Activated T-helper 1 cell treated with anti-CD3 and anti-CD28 coated beads, Interleukin-2, amount 50 U/mL, for 16 hours (primary cell): Measurements from ENCODE around the gene EPB41L5.

Experiments used
- DNase-seq, 2 donors: peaks; one replicate each; pipeline ENCODE4 v3.0.0-alpha.2; 2020; ENCODE audit warnings: low read depth in 1 of 2, low spot score in 1 of 2

EPB41L5 gene

GRCh38 chr2:120224735-120225548 lies 212.1 kb downstream of the EPB41L5 start:
- no peak for DNase-seq

GRCh38 chr2:120225549-120226065 lies 212.7 kb downstream of the EPB41L5 start:
- DNase-seq = no peak

GRCh38 chr2:120226316-120226715 lies 213.4 kb downstream of the EPB41L5 start:
- no peak for DNase-seq

GRCh38 chr2:120227111-120227991 lies 214.5 kb downstream of the EPB41L5 start:
- DNase-seq = no peak

- DNase-seq = no peak
Measured at GRCh38 chr2:120228503-120228902, 215.6 kb downstream of the EPB41L5 start.
